GM12878 (cell line): ENCODE measurements around the gene DAAM1. TPM values are rescaled to one million over a fixed set of nuclear protein-coding genes. Genes with fewer than 3 reads are reported as not detected.

Experiments used
- ATAC-seq: fragments of 200-7000 bp; cut with Tn5 transposase; 3 replicates; pipeline ENCODE4 v1.9.1; 2020; ENCODE audit warnings: mild to moderate bottlenecking, moderate library complexity
- Bru-seq: library from RNA; stranded (reverse); fragments of 400-500 nt; gene quantifications from one replicate; lab custom pipeline; 2021; lab: Mats Ljungman, UMichigan
- BruChase-seq, 2 experiments: library from RNA; stranded (reverse); fragments of 400-500 nt; gene quantifications; one replicate each; lab custom pipeline; 2021; lab: Mats Ljungman, UMichigan
- BruUV-seq: library from RNA; stranded (reverse); fragments of 400-500 nt; replicated peaks from 2 replicates; lab custom pipeline; 2021; lab: Mats Ljungman, UMichigan
- CTCF ChIA-PET: fragments of 300-600 bp; sonication (Branson Sonifier 250); formaldehyde crosslinking; extraction: SDS; loops from one replicate; lab custom pipeline; 2021; ENCODE audit warnings: inconsistent platforms; lab: Yijun Ruan, JAX
- POLR2A ChIA-PET: fragments of 350-600 bp; formaldehyde crosslinking; extraction: SDS; loops from one replicate; lab custom pipeline; 2021; ENCODE audit warnings: inconsistent platforms; lab: Charles Lee
- RAD21 ChIA-PET: fragments of 300-600 bp; sonication (Branson Sonifier 250); formaldehyde crosslinking; loops from one replicate; lab custom pipeline; 2023; ENCODE audit warnings: antibody characterized with exemption; ENCODE audit not compliant: unreplicated experiment; lab: Charles Lee
- SMC1A ChIA-PET: fragments of 300-600 bp; sonication (Branson Sonifier 250); formaldehyde crosslinking; loops from one replicate; lab custom pipeline; 2023; ENCODE audit not compliant: unreplicated experiment, uncharacterized antibody; lab: Charles Lee
- DNase-seq: peaks from one replicate; pipeline ENCODE4 v3.0.0-alpha.2; 2011; ENCODE audit warnings: low read depth, low spot score
- FAIRE-seq: peaks from 3 replicates; lab custom pipeline; 2011; peaks lifted over from hg19 to GRCh38; lab: Jason Lieb, UNC
- H2AFZ ChIP-seq: 2 replicates; pipeline ENCODE4 v1.6.0; 2011; ENCODE audit warnings: low read depth, low read length, control low read depth; ENCODE audit not compliant: control insufficient read depth
- H3K27ac ChIP-seq: 2 replicates; pipeline ENCODE4 v1.5.1; 2011; ENCODE audit warnings: control low read depth; ENCODE audit not compliant: control insufficient read depth, insufficient read depth
- H3K27me3 ChIP-seq, 2 experiments: replicated peaks in 1 of 2; 2 replicates each; pipeline versions ENCODE4 v1.6.0 to v1.6.1; 2011; ENCODE audit warnings: low read length in 1 of 2; ENCODE audit not compliant: control insufficient read depth in 2 of 2, insufficient read depth in 2 of 2
- H3K36me3 ChIP-seq, 2 experiments: 2 replicates each; pipeline ENCODE4 v1.5.1; 2011; ENCODE audit warnings: low read length in 1 of 2; ENCODE audit not compliant: control insufficient read depth in 2 of 2, insufficient read depth in 2 of 2
- H3K4me1 ChIP-seq: 2 replicates; pipeline ENCODE4 v1.6.1; 2011; ENCODE audit warnings: mild to moderate bottlenecking, low read length, moderate library complexity, mixed read lengths; ENCODE audit not compliant: control insufficient read depth, insufficient read depth
- H3K4me2 ChIP-seq: 2 replicates; pipeline ENCODE4 v1.6.0; 2011; ENCODE audit warnings: control low read depth; ENCODE audit not compliant: control insufficient read depth, insufficient read depth
- H3K4me3 ChIP-seq: fragments of 200-600 bp; sonication (generic); 2 replicates; pipeline ENCODE4 v1.5.1; 2016
- H3K79me2 ChIP-seq: 2 replicates; pipeline ENCODE4 v1.6.0; 2011; ENCODE audit warnings: low read length; ENCODE audit not compliant: control insufficient read depth, insufficient read depth
- H3K9ac ChIP-seq: 2 replicates; pipeline ENCODE4 v1.8.0; 2011; ENCODE audit warnings: low read length, control low read depth, mixed read lengths; ENCODE audit not compliant: control insufficient read depth, insufficient read depth
- H3K9me3 ChIP-seq: replicated peaks from 3 replicates; pipeline ENCODE4 v1.5.1; 2011; ENCODE audit warnings: mild to moderate bottlenecking, low read length; ENCODE audit not compliant: control insufficient read depth, insufficient read depth
- H4K20me1 ChIP-seq: 2 replicates; pipeline ENCODE4 v1.6.0; 2011; ENCODE audit not compliant: control insufficient read depth, insufficient read depth
- JUND ChIP-seq: IDR thresholded peaks from 2 replicates; pipeline ENCODE4 v1.6.1; 2012; ENCODE audit warnings: low read depth, mild to moderate bottlenecking, low read length, improper control_type of control experiment, moderate library complexity
- NKRF ChIP-seq: fragments of 450-650 bp; conservative IDR thresholded peaks from 2 replicates; pipeline ENCODE4 v1.6.1; 2017; ENCODE audit warnings: mild to moderate bottlenecking, moderate library complexity
- PKNOX1 ChIP-seq: fragments of 450-650 bp; IDR thresholded peaks from 2 replicates; pipeline ENCODE4 v1.6.1; 2016; ENCODE audit warnings: mild to moderate bottlenecking
- POLR2A ChIP-seq: IDR thresholded peaks from 2 replicates; pipeline ENCODE4 v1.6.1; 2011; ENCODE audit warnings: low read depth, mild to moderate bottlenecking, low read length
- POLR2AphosphoS2 ChIP-seq: IDR thresholded peaks from 2 replicates; pipeline ENCODE4 v1.6.1; 2011; ENCODE audit warnings: low read depth, mild to moderate bottlenecking, low read length, improper control_type of control experiment, moderate library complexity
- SMAD1 ChIP-seq: fragments of 450-650 bp; IDR thresholded peaks from 2 replicates; pipeline ENCODE4 v1.6.1; 2018; ENCODE audit warnings: mild to moderate bottlenecking, low read depth; ENCODE audit not compliant: partially characterized antibody
- SRF ChIP-seq, 2 experiments: IDR thresholded peaks; 2 replicates each; pipeline ENCODE4 v1.6.1; 2011; ENCODE audit warnings: low read depth in 2 of 2, low read length in 2 of 2, mild to moderate bottlenecking in 1 of 2, moderate library complexity in 1 of 2
- SUZ12 ChIP-seq: fragments of 200-600 bp; sonication (generic); IDR thresholded peaks from one replicate; pipeline ENCODE4 v1.6.1; 2018; ENCODE audit warnings: antibody characterized with exemption, mild to moderate bottlenecking; ENCODE audit not compliant: unreplicated experiment
- TARDBP ChIP-seq: IDR thresholded peaks from 2 replicates; pipeline ENCODE4 v1.6.1; 2016; ENCODE audit warnings: borderline replicate concordance
- ZBTB40 ChIP-seq: fragments of 450-650 bp; IDR thresholded peaks from 2 replicates; pipeline ENCODE4 v1.6.1; 2016; ENCODE audit warnings: mild to moderate bottlenecking, moderate library complexity, borderline replicate concordance
- WGBS: methylation state at CpG from one replicate; pipeline ENCODE4 v1.1.6; 2016; ENCODE audit warnings: low lambda C conversion rate; ENCODE audit not compliant: insufficient replicate concordance, insufficient coverage; ENCODE audit errors: missing lambda C conversion rate; 5-methylcytosine and 5-hydroxymethylcytosine counted together
- in situ Hi-C: fragments of 300-500 bp; cut with MboI; formaldehyde crosslinking; loops from 9 replicates; pipeline ENCODE4 v1.14.3; 2018; ENCODE audit warnings: mixed read lengths
- intact Hi-C: fragments of 100-400 bp; cut with micrococcal nuclease; formaldehyde crosslinking; loops from one replicate; pipeline ENCODE4 v1.14.2; 2022; ENCODE audit not compliant: unreplicated experiment
- long read RNA-seq, 2 experiments: library from polyadenylated mRNA; unstranded; transcript quantifications; one replicate each; pipeline ENCODE4 v2.0.0, GENCODE V29; 2019 to 2020
- polyA minus RNA-seq, 3 experiments: library from RNA; depleted of rRNA, polyadenylated mRNA; stranded (reverse); fragments of >200 nt; gene quantifications; 2 replicates each; pipeline ENCODE4 v1.2.3, GENCODE V29; 2011
- polyA plus RNA-seq, 11 experiments: library from polyadenylated mRNA; depleted of rRNA in 4 of 11; unstranded in 6 of 11; stranded (reverse) in 5 of 11; fragments of >200 nt; fragmentation: Nextera tagmentation in 4 of 11; fragmentation: Illumina TruSeq in 1 of 11; extraction: Ambion mirVana in 4 of 11; extraction: Trizol in 1 of 11; gene quantifications; 1 replicate in 1 of 11; 2 replicates in 10 of 11; pipeline versions ENCODE4 v1.2.1 to v1.2.3, GENCODE V29; 2011 to 2016; ENCODE audit warnings: inconsistent platforms in 2 of 11, missing spikeins in 2 of 11, low read depth in 1 of 11
- total RNA-seq, 4 experiments: library from RNA; depleted of rRNA in 3 of 4; stranded (reverse); fragments of >200 nt in 3 of 4; fragmentation: Illumina TruSeq in 1 of 4; extraction: Trizol in 1 of 4; gene quantifications; 2 replicates each; pipeline versions ENCODE4 v1.2.1 to v1.2.3, GENCODE V29; 2013 to 2021

DAAM1 gene
- total RNA-seq (2013; cell fraction: nucleolus; rRNA removed), result 237 and 240 TPM in 2 replicates
- total RNA-seq (2014; rRNA removed), result 16.6 and 18.3 TPM in 2 replicates
- total RNA-seq (2014; rRNA removed; fragmentation: Illumina TruSeq; extraction: Trizol), result 21.5 and 24.5 TPM in 2 replicates
- 31.3 and 32.4 TPM in 2 replicates for total RNA-seq (2021)
- 4.8 TPM for polyA plus RNA-seq (2011; ENCODE audit: low read depth)
- polyA plus RNA-seq (2011; rRNA removed), result 26.9 and 51.8 TPM in 2 replicates
- 6.8 and 10.9 TPM in 2 replicates for polyA plus RNA-seq (2011; cell fraction: cytosol; rRNA removed)
- 32.7 and 37.0 TPM in 2 replicates for polyA plus RNA-seq (2011; cell fraction: nucleus; rRNA removed)
- 8.6 and 15.5 TPM in 2 replicates for polyA plus RNA-seq (2012)
- polyA plus RNA-seq (2014; fragmentation: Illumina TruSeq; extraction: Trizol), result 29.0 and 41.1 TPM in 2 replicates
- polyA plus RNA-seq (2014; fragmentation: Nextera tagmentation; extraction: Ambion mirVana), result 10 to 100 TPM; 13.8 to 19.7 TPM
- polyA plus RNA-seq (2014; rRNA removed), result 16.8 and 17.3 TPM in 2 replicates
- 10 to 100 TPM; 28.5 to 29.7 TPM for polyA plus RNA-seq (2016; fragmentation: Nextera tagmentation; extraction: Ambion mirVana)
- polyA minus RNA-seq (2011; rRNA and poly(A)+ RNA removed), result 47.0 and 87.3 TPM in 2 replicates
- polyA minus RNA-seq (2011; cell fraction: cytosol; rRNA and poly(A)+ RNA removed), result 7.3 and 7.4 TPM in 2 replicates
- polyA minus RNA-seq (2011; cell fraction: nucleus; rRNA and poly(A)+ RNA removed), result 55.4 and 67.1 TPM in 2 replicates
- percentile 91 among the genes with signal in this experiment for Bru-seq, nascent RNA
- percentile 80 among the genes with signal in this experiment for BruChase-seq, experiment 1, labeled RNA remaining after a 6-hour chase
- percentile 85 among the genes with signal in this experiment for BruChase-seq, experiment 2, labeled RNA remaining after a 2-hour chase
- long read RNA-seq, experiment 1, partial matches to known transcripts, result 9 of 20 reads
- long read RNA-seq, experiment 1, other reads (novel, unspliced or antisense), result 11 of 20 reads
- long read RNA-seq, experiment 2, partial matches to known transcripts, result 98 of 132 reads
- long read RNA-seq, experiment 2, other reads (novel, unspliced or antisense), result 29 of 132 reads

GRCh38 chr14:59188461-59189090, at the start of gene DAAM1:
Gene DAAM1 (plus strand): TSS chr14:59188667. CDS start chr14:59263478, 74,811 bp downstream.
- Histone ChIP-seq H3K36me3 (no peaks in the 10 kb centered on the region), H4K20me1 (no peaks in the 10 kb centered on the region), H3K9ac (peak within 1 kb of the TSS; percentile 69), H2AFZ (peak within 1 kb of the TSS; percentile 90), H3K4me3 (peak within 1 kb of the TSS; percentile 91), H3K9me3 (no peaks in the 10 kb centered on the region), H3K27ac (peak within 1 kb of the TSS; percentile 49), H3K4me2 (peak within 1 kb of the TSS; percentile 94), H3K27me3 (no peaks in the 10 kb centered on the region), H3K79me2 (peaks cover 30% of the 10 kb centered on the region), H3K4me1 (peaks cover 7% of the 10 kb centered on the region)
- FAIRE-seq (peak; percentile 80), ATAC-seq (peak; percentile 91), DNase-seq (peak; percentile 95)
- ChIA-PET RAD21 (interaction anchor here (0.7 to 5.3 kb wide), 21 partner anchors 12 to 202 kb away, joined by 3 to 38 read pairs (median 4); no protein-coding TSS in a partner anchor), POLR2A (interaction anchor here (0.5 to 4.5 kb wide), 15 partner anchors 9 to 1574 kb away, joined by 3 to 31 read pairs (median 4); partner anchors contain the start of genes JKAMP and L3HYPDH), CTCF (interaction anchor here (0.7 to 4.1 kb wide), 10 partner anchors 12 to 255 kb away, joined by 3 to 25 read pairs (median 5); no protein-coding TSS in a partner anchor), SMC1A (interaction anchor here (0.6 to 6.5 kb wide), 18 partner anchors 12 to 255 kb away, joined by 3 to 78 read pairs (median 12); no protein-coding TSS in a partner anchor)
- WGBS, result 2% methylated on average over 41 of the region's 44 CpGs
- intact Hi-C loops (loop anchor here (2.0 kb wide), 1 partner anchor 86 kb away; no protein-coding TSS in a partner anchor), in situ Hi-C loops (no loop called here)
- no TSS peak for BruUV-seq
- TF ChIP-seq SMAD1 (no peak), SUZ12 (no peak), POLR2A (peak; percentile 89), POLR2AphosphoS2 (peak; percentile 65; the same call in 1 of the 2 replicates), JUND (no peak), TARDBP (no peak), SRF (IDR thresholded peaks at IDR 0.05; ENCODE audit: low read depth in 2 of 2, low read length in 2 of 2) (no peak), NKRF (peak; percentile 77), ZBTB40 (no peak), PKNOX1 (0 out of 2 replicates have a peak, but pooled peaks have one; percentile 8)
